HCT116 (cell line): Measurements from ENCODE around the gene PLEKHA5. TPM values are rescaled to one million over a fixed set of nuclear protein-coding genes. Genes with fewer than 3 reads are reported as not detected.

Experiments used
- ATAC-seq: fragments of 200-7000 bp; cut with Tn5 transposase; 2 replicates; pipeline ENCODE4 v1.9.1; 2020; ENCODE audit warnings: mild to moderate bottlenecking, moderate library complexity
- BruUV-seq: library from RNA; stranded (reverse); fragments of 400-500 nt; replicated peaks from 2 replicates; lab custom pipeline; 2021; lab: Mats Ljungman, UMichigan
- CTCF ChIA-PET: fragments of 300-600 bp; sonication (Branson Sonifier 250); formaldehyde crosslinking; loops from one replicate; lab custom pipeline; 2021; ENCODE audit warnings: antibody characterized with exemption; lab: Charles Lee
- POLR2A ChIA-PET: fragments of 300-600, 350-600 bp; sonication (Branson Sonifier 250); formaldehyde crosslinking; loops from one replicate; lab custom pipeline; 2021; ENCODE audit warnings: antibody characterized with exemption; lab: Charles Lee
- RAD21 ChIA-PET, 2 experiments: fragments of 300-600 bp; sonication (Branson Sonifier 250); formaldehyde crosslinking; loops; one replicate each; lab custom pipeline; 2023; ENCODE audit warnings: low total read pairs in 2 of 2; ENCODE audit not compliant: uncharacterized antibody in 2 of 2, unreplicated experiment in 2 of 2, low non-redundant PET in 1 of 2; lab: Charles Lee
- DNase-seq: peaks from one replicate; pipeline ENCODE4 v3.0.0-alpha.2; 2010; ENCODE audit warnings: low read depth, low spot score
- H2AFZ ChIP-seq: fragments of 200-600 bp; shearing (Covaris generic), sonication (generic); 2 replicates; pipeline ENCODE4 v1.6.1; 2017; ENCODE audit warnings: low read depth, mixed run types, mixed read lengths, antibody characterized with exemption, low read length; ENCODE audit not compliant: poor library complexity, severe bottlenecking
- H3K27ac ChIP-seq: 2 replicates; pipeline ENCODE4 v1.5.1; 2012; ENCODE audit warnings: low read depth, low read length
- H3K27me3 ChIP-seq: fragments of 200-600 bp; sonication (generic); 2 replicates; pipeline ENCODE4 v1.6.1; 2016; ENCODE audit warnings: mixed run types, low read length, mixed read lengths; ENCODE audit not compliant: insufficient read depth
- H3K36me3 ChIP-seq, 2 experiments: fragments of 200-500 bp in 1 of 2; fragments of 200-600 bp in 1 of 2; sonication (Bioruptor generic) in 1 of 2; sonication (generic) in 1 of 2; 2 replicates each; pipeline versions ENCODE4 v1.5.1 to v1.6.1; 2014 to 2016; ENCODE audit warnings: low read length in 2 of 2, inconsistent platforms in 1 of 2, mixed read lengths in 1 of 2, mixed run types in 1 of 2; ENCODE audit not compliant: insufficient read depth in 2 of 2, control insufficient read depth in 1 of 2
- H3K4me1 ChIP-seq, 2 experiments: fragments of 200-600 bp in 1 of 2; sonication (generic) in 1 of 2; 2 replicates each; pipeline versions ENCODE4 v1.5.1 to v1.6.1; 2012 to 2017; ENCODE audit warnings: low read length in 2 of 2, inconsistent platforms in 1 of 2, mild to moderate bottlenecking in 1 of 2, mixed read lengths in 1 of 2, mixed run types in 1 of 2, moderate library complexity in 1 of 2; ENCODE audit not compliant: insufficient read depth in 2 of 2, control insufficient read depth in 1 of 2
- H3K4me2 ChIP-seq: fragments of 200-600 bp; sonication (generic); 2 replicates; pipeline ENCODE4 v1.6.1; 2017; ENCODE audit warnings: mixed run types, low read length, mixed read lengths
- H3K4me3 ChIP-seq, 2 experiments: fragments of 200-600 bp in 1 of 2; sonication (generic) in 1 of 2; replicated peaks in 1 of 2; 2 replicates each; pipeline ENCODE4 v1.5.1; 2011 to 2016; ENCODE audit warnings: low read length in 2 of 2, control low read depth in 1 of 2, low read depth in 1 of 2, mild to moderate bottlenecking in 1 of 2, mixed read lengths in 1 of 2, mixed run types in 1 of 2
- H3K79me2 ChIP-seq: fragments of 200-600 bp; sonication (generic); 2 replicates; pipeline ENCODE4 v1.6.1; 2017; ENCODE audit warnings: mild to moderate bottlenecking, mixed run types, low read length, moderate library complexity, mixed read lengths; ENCODE audit not compliant: insufficient read depth
- H3K9ac ChIP-seq: fragments of 200-600 bp; sonication (generic); 2 replicates; pipeline ENCODE4 v1.6.1; 2016; ENCODE audit warnings: low read length, mixed read lengths
- H3K9me2 ChIP-seq: fragments of 200-600 bp; sonication (generic), shearing (Covaris generic); 2 replicates; pipeline ENCODE4 v1.6.1; 2017; ENCODE audit warnings: mixed run types, mild to moderate bottlenecking, moderate library complexity; ENCODE audit not compliant: insufficient read depth
- H3K9me3 ChIP-seq, 2 experiments: fragments of 200-500 bp in 1 of 2; fragments of 200-600 bp in 1 of 2; sonication (Bioruptor generic) in 1 of 2; sonication (generic) in 1 of 2; 2 replicates each; pipeline ENCODE4 v1.6.1; 2014 to 2017; ENCODE audit warnings: low read length in 2 of 2, mixed read lengths in 2 of 2, inconsistent platforms in 1 of 2, low read depth in 1 of 2, mild to moderate bottlenecking in 1 of 2, mixed run types in 1 of 2, moderate library complexity in 1 of 2; ENCODE audit not compliant: control insufficient read depth in 1 of 2, insufficient read depth in 1 of 2
- H4K20me1 ChIP-seq: fragments of 200-600 bp; sonication (generic), shearing (Covaris generic); 2 replicates; pipeline ENCODE4 v1.6.1; 2017; ENCODE audit warnings: mixed run types, mild to moderate bottlenecking, moderate library complexity; ENCODE audit not compliant: insufficient read depth
- CEBPB ChIP-seq: IDR thresholded peaks from 2 replicates; pipeline ENCODE4 v1.6.1; 2012; ENCODE audit warnings: low read depth
- EGR1 ChIP-seq: IDR thresholded peaks from 2 replicates; pipeline ENCODE4 v1.6.1; 2012; ENCODE audit warnings: low read depth
- ELF1 ChIP-seq: IDR thresholded peaks from 2 replicates; pipeline ENCODE4 v1.6.1; 2012; ENCODE audit warnings: low read depth, borderline replicate concordance
- EZH2 ChIP-seq: fragments of 200-600 bp; sonication (generic); IDR thresholded peaks from 2 replicates; pipeline ENCODE4 v1.6.1; 2017; ENCODE audit warnings: antibody characterized with exemption, mixed run types
- EZH2phosphoT487 ChIP-seq: fragments of 200-600 bp; IDR thresholded peaks from 2 replicates; pipeline ENCODE4 v1.6.1; 2018; ENCODE audit warnings: antibody characterized with exemption, borderline replicate concordance
- FOSL1 ChIP-seq: IDR thresholded peaks from 2 replicates; pipeline ENCODE4 v1.6.1; 2012; ENCODE audit warnings: low read depth
- JUND ChIP-seq: IDR thresholded peaks from 2 replicates; pipeline ENCODE4 v1.6.1; 2012
- POLR2AphosphoS5 ChIP-seq: IDR thresholded peaks from 2 replicates; pipeline ENCODE4 v1.6.1; 2011; ENCODE audit warnings: mild to moderate bottlenecking, low read depth, low read length, moderate library complexity
- RAD21 ChIP-seq: IDR thresholded peaks from 2 replicates; pipeline ENCODE4 v1.6.1; 2012; ENCODE audit warnings: low read depth, mild to moderate bottlenecking
- SIN3A ChIP-seq: IDR thresholded peaks from 2 replicates; pipeline ENCODE4 v1.6.1; 2012; ENCODE audit warnings: low read depth
- SP1 ChIP-seq: IDR thresholded peaks from 2 replicates; pipeline ENCODE4 v1.6.1; 2012; ENCODE audit warnings: low read depth
- SRF ChIP-seq: IDR thresholded peaks from 2 replicates; pipeline ENCODE4 v1.6.1; 2012; ENCODE audit warnings: low read depth
- TCF7L2 ChIP-seq: IDR thresholded peaks from 2 replicates; pipeline ENCODE4 v1.7.0; 2011; ENCODE audit warnings: borderline replicate concordance, inconsistent platforms; ENCODE audit not compliant: insufficient read depth, insufficient read length; ENCODE audit errors: extremely low read depth
- YY1 ChIP-seq: IDR thresholded peaks from 2 replicates; pipeline ENCODE4 v1.6.1; 2011; ENCODE audit warnings: low read length, low read depth, moderate library complexity, mild to moderate bottlenecking; ENCODE audit not compliant: insufficient replicate concordance; ENCODE audit errors: extremely low read depth
- ZFX ChIP-seq: fragments of 450-650 bp; IDR thresholded peaks from 2 replicates; pipeline ENCODE4 v1.6.1; 2017
- ZNF274 ChIP-seq: fragments of 200-500 bp; sonication (Bioruptor generic); IDR thresholded peaks from 2 replicates; pipeline ENCODE4 v1.6.1; 2014; ENCODE audit warnings: mild to moderate bottlenecking, low read depth, low read length, inconsistent platforms
- intact Hi-C: fragments of 100-400 bp; cut with micrococcal nuclease; formaldehyde crosslinking; loops from 2 replicates; pipeline ENCODE4 v1.10.0; 2022
- total RNA-seq: library from RNA; stranded (reverse); gene quantifications from one replicate; pipeline ENCODE4 v1.2.1, GENCODE V29; 2021; ENCODE audit not compliant: unreplicated experiment
- TF ChIP-seq, protein P1 (sequence below): IDR thresholded peaks from 2 replicates; pipeline ENCODE4 v1.6.1; 2011; ENCODE audit warnings: mild to moderate bottlenecking, low read length, moderate library complexity; ENCODE audit not compliant: insufficient replicate concordance; ENCODE audit errors: extremely low read depth
- TF ChIP-seq, protein P2 (sequence below): IDR thresholded peaks from 2 replicates; pipeline ENCODE4 v1.6.1; 2012
- TF ChIP-seq, protein P3 (sequence below): IDR thresholded peaks from 2 replicates; pipeline ENCODE4 v1.6.1; 2012; ENCODE audit warnings: low read depth

PLEKHA5 gene
- total RNA-seq, 1 experiment from 2014 or later = 18.9 TPM

- TF ChIP-seq, protein P1, sequence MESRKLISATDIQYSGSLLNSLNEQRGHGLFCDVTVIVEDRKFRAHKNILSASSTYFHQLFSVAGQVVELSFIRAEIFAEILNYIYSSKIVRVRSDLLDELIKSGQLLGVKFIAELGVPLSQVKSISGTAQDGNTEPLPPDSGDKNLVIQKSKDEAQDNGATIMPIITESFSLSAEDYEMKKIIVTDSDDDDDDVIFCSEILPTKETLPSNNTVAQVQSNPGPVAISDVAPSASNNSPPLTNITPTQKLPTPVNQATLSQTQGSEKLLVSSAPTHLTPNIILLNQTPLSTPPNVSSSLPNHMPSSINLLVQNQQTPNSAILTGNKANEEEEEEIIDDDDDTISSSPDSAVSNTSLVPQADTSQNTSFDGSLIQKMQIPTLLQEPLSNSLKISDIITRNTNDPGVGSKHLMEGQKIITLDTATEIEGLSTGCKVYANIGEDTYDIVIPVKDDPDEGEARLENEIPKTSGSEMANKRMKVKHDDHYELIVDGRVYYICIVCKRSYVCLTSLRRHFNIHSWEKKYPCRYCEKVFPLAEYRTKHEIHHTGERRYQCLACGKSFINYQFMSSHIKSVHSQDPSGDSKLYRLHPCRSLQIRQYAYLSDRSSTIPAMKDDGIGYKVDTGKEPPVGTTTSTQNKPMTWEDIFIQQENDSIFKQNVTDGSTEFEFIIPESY = no peak
- TF ChIP-seq, all 23 proteins: peak for 0
These were observed 155.1 kb downstream of the PLEKHA5 start (continued) for GRCh38 chr12:19284658-19285057.

DNA sequence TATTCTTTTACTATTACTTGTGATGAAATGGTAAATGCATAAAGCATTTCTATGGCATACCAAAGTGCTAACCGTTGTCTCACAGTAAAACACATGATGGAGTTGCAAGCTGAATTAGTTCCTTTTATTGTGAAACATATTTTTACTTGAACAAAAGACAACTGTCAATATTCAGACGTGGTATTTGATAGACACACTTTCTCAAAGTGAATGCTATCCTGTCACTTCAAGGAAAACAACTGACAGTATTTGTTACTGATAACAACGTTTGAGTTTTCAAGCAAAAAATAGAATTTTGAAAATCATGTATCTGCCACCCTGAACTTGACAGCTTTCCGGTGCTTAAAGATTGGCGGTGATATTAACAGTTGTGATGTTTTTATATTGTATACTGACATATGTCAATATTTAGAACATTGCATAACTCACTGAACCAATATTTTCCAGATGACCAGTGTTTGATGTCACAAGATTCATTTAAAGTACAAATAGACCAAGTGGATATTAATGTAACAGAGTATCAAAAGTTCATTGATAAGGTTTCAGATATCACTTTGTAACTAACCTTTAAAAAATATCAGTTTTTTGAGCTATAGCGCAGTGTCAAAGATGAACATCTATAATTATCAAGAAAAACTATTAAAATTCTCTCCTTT, 156.4 kb downstream of the PLEKHA5 start:
- Histone ChIP-seq H3K9me2 (no peaks in the 10 kb centered on the region), H3K27ac (no peak overlapping the region), H3K4me1 (no peaks in the 10 kb centered on the region), H3K27me3 (no peaks in the 10 kb centered on the region), H3K9me3 (no peaks in the 10 kb centered on the region), H3K4me2 (no peak overlapping the region), H3K4me3 (no peak overlapping the region), H3K36me3 (peaks cover 0 to 5% of the 10 kb centered on the region in 2 experiments; a peak in 1 of 4 replicates), H3K79me2 (no peaks in the 10 kb centered on the region), H4K20me1 (no peaks in the 10 kb centered on the region), H3K9ac (no peak overlapping the region), H2AFZ (no peak overlapping the region)
- no peak for DNase-seq
- no peak for ATAC-seq
- no TSS peak for BruUV-seq
- ChIA-PET RAD21 (no interaction called here), POLR2A (no interaction called here), CTCF (no interaction called here)
- intact Hi-C loops = loop anchor here (5.0 kb wide), 1 partner anchor 854 kb away; no protein-coding TSS in a partner anchor
- TF ChIP-seq EZH2 = no peak
- TF ChIP-seq POLR2AphosphoS5 = no peak
- TF ChIP-seq FOSL1 = no peak
- TF ChIP-seq SRF = no peak
- no peak for TF ChIP-seq ZNF274
- TF ChIP-seq SIN3A = no peak
- TF ChIP-seq CEBPB = no peak
- TF ChIP-seq ELF1 = no peak
- TF ChIP-seq TCF7L2 = no peak
- TF ChIP-seq JUND = no peak
- TF ChIP-seq, protein P2, sequence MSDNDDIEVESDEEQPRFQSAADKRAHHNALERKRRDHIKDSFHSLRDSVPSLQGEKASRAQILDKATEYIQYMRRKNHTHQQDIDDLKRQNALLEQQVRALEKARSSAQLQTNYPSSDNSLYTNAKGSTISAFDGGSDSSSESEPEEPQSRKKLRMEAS = no peak
- TF ChIP-seq YY1 = no peak
- TF ChIP-seq EZH2phosphoT487 = no peak
- TF ChIP-seq, protein P3, sequence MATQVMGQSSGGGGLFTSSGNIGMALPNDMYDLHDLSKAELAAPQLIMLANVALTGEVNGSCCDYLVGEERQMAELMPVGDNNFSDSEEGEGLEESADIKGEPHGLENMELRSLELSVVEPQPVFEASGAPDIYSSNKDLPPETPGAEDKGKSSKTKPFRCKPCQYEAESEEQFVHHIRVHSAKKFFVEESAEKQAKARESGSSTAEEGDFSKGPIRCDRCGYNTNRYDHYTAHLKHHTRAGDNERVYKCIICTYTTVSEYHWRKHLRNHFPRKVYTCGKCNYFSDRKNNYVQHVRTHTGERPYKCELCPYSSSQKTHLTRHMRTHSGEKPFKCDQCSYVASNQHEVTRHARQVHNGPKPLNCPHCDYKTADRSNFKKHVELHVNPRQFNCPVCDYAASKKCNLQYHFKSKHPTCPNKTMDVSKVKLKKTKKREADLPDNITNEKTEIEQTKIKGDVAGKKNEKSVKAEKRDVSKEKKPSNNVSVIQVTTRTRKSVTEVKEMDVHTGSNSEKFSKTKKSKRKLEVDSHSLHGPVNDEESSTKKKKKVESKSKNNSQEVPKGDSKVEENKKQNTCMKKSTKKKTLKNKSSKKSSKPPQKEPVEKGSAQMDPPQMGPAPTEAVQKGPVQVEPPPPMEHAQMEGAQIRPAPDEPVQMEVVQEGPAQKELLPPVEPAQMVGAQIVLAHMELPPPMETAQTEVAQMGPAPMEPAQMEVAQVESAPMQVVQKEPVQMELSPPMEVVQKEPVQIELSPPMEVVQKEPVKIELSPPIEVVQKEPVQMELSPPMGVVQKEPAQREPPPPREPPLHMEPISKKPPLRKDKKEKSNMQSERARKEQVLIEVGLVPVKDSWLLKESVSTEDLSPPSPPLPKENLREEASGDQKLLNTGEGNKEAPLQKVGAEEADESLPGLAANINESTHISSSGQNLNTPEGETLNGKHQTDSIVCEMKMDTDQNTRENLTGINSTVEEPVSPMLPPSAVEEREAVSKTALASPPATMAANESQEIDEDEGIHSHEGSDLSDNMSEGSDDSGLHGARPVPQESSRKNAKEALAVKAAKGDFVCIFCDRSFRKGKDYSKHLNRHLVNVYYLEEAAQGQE = no peak
- no peak for TF ChIP-seq SP1
- no peak for TF ChIP-seq ZFX
- no peak for TF ChIP-seq EGR1
- no peak for TF ChIP-seq RAD21
